IPS-15b (cell line): Measurements from ENCODE around the gene NDFIP1.

Source experiments
- H3K27me3 ChIP-seq: one replicate; pipeline ENCODE4 v1.6.1; 2013; ENCODE audit warnings: low read length; ENCODE audit not compliant: control insufficient read depth, insufficient read depth
- H3K36me3 ChIP-seq: one replicate; pipeline ENCODE4 v1.6.1; 2013; ENCODE audit warnings: low read length; ENCODE audit not compliant: control insufficient read depth, insufficient read depth
- H3K4me1 ChIP-seq: one replicate; pipeline ENCODE4 v1.6.1; 2013; ENCODE audit warnings: mild to moderate bottlenecking, low read length; ENCODE audit not compliant: control insufficient read depth, insufficient read depth
- H3K4me3 ChIP-seq: one replicate; pipeline ENCODE4 v1.5.1; 2013; ENCODE audit warnings: low read depth, low read length
- H3K9ac ChIP-seq: one replicate; pipeline ENCODE4 v1.6.1; 2013; ENCODE audit warnings: low read depth, mild to moderate bottlenecking, low read length
- H3K9me3 ChIP-seq: one replicate; pipeline ENCODE4 v1.6.1; 2013; ENCODE audit warnings: mild to moderate bottlenecking, low read length; ENCODE audit not compliant: control insufficient read depth, insufficient read depth

Gene NDFIP1, protein sequence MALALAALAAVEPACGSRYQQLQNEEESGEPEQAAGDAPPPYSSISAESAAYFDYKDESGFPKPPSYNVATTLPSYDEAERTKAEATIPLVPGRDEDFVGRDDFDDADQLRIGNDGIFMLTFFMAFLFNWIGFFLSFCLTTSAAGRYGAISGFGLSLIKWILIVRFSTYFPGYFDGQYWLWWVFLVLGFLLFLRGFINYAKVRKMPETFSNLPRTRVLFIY

DNA sequence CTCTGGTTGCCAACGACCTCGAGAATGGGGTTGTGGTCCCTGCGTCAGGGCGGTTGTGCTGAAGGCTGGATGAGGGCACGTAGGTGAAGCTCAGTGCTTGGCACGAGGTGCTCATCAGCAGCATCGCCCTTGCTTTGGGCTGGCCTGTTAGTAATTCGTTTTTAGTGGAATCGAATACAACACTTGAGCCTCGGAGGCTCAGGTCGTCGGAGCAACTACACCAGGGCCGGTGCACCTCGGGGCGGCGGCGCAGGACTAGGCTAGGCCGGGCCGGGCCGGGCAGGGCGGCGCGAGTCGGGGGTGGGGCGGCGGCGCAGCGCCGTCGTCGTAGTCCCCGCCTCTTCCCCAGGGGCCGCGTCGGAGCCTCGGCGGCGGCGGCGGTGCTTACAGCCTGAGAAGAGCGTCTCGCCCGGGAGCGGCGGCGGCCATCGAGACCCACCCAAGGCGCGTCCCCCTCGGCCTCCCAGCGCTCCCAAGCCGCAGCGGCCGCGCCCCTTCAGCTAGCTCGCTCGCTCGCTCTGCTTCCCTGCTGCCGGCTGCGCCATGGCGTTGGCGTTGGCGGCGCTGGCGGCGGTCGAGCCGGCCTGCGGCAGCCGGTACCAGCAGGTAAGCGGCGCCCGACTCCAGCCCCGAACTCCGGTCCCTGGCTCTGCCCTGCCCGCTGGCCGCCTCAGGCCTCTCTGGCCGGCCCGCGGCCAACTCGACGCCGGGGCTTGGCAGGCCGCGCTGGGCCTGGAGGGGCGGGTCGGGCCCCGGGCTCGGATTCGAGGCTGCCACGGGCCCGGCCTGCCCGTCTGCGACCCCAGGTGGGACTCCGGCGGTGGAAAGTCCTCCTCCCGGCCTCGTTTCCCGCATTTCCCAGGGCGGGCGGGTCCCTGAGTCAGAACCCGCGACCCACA lies at the start of gene NDFIP1:
NDFIP1 (plus strand) TSS at position 348 of the 899 bp plus-strand sequence; CDS start at position 544, 196 bp downstream.
- no peaks in the 10 kb centered on the region for H3K9me3 ChIP-seq
- peak within 1 kb of the TSS; percentile 78 for H3K4me3 ChIP-seq
- H3K36me3 ChIP-seq, result no peaks in the 10 kb centered on the region
- H3K9ac ChIP-seq, result peak within 1 kb of the TSS; percentile 70
- peaks cover 6% of the 10 kb centered on the region for H3K4me1 ChIP-seq
- peaks cover 21% of the 10 kb centered on the region for H3K27me3 ChIP-seq

DNA sequence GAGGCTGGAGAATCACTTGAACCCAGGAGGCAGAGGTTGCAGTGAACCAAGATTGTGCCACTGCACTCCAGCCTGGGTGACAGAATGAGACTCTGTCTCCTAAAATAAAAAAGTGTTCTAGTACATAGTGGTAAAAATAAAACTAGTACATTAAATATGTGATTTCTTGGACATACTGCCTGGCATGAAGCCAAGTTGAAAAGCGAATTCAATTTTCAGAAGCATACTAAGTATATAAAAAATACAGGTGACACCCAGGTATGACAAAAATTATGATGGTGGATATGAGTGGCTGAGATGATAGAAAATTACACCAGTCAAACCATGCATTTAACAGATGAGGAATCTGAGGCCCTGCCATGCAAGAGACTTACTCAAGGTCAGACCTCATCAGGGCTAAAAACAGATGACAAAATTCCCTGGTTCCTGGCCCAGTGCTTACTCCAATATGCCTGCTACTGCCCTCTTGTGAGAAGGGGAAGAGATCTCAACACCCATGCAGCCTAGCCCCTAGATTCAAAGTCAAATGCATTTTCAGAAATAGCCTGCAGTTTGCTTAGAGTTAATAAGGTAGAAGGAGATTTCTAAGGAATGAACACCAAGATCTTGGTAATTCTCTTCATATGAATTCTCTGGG lies 49.2 kb upstream of the NDFIP1 start:
- no peaks in the 10 kb centered on the region for H3K36me3 ChIP-seq
- H3K4me3 ChIP-seq, result no peak overlapping the region
- no peaks in the 10 kb centered on the region for H3K9me3 ChIP-seq
- H3K27me3 ChIP-seq, result no peaks in the 10 kb centered on the region
- no peak overlapping the region for H3K9ac ChIP-seq
- peaks cover 4% of the 10 kb centered on the region for H3K4me1 ChIP-seq

DNA sequence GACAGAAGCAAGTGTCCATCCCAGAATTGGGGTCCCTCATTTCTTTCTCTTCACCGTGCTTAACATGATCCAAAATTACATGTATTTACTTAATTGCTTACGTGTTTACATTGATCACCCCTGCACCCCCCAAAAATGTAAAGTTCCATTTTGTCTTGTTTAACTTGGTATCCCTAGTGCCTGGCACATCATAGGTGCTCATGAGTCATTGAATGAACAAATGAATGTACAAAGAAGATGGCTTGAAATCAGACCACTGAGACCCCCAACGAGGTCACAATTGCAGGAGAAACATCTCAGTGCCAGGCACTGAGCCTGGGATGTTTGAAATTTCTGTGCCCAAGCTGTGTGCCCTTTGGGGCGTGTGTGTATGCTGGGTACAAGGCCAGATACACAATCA lies 45.2 kb upstream of the NDFIP1 start:
- peak overlapping the region; percentile 43 for H3K4me3 ChIP-seq
- no peak overlapping the region for H3K9ac ChIP-seq
- no peaks in the 10 kb centered on the region for H3K9me3 ChIP-seq
- H3K36me3 ChIP-seq, result no peaks in the 10 kb centered on the region
- no peaks in the 10 kb centered on the region for H3K27me3 ChIP-seq
- peaks cover 4% of the 10 kb centered on the region for H3K4me1 ChIP-seq

DNA sequence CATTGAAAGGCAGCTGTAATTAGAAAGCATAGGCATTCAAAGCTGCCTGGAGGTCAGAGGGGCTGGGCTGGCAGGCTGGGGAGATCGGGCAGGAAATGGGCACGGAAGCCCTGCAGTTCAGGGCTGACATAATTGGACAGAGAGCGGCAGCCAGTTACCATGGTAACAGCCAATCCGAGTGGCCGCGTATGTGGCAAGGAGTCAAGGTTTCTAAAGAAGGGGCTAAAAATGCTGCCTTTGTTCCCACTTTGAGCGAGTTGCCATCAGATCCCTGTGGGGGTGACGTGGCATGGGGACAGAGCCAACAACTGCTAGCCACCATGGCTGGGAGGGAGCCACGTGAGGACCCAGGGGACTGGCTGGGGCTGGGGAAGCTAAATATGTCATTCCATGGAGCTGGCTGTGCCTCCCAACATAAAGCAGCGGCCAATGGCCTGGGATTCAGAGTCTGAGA lies 44.7 kb upstream of the NDFIP1 start:
- peak overlapping the region; percentile 43 for H3K4me3 ChIP-seq
- no peaks in the 10 kb centered on the region for H3K36me3 ChIP-seq

DNA sequence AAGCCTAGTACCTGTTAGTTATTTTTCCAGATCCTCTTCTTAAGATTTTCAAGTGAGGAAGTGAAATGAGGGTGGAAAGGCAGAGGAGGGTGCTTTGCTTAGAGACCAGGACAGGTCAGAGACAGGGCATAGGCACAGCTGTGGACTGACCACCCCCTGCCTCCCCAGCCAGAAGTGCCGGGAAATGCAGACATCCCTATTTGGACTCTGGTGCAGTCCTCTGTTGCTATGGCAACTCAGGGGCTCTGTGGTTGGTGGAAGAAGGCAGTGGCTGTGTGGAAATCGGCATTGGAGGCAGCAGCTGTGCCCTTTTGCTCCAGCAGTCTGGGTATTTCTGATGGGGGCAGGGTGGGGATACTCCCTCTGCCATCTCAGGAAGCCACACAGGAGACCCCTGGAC lies 43.3 kb upstream of the NDFIP1 start:
- Histone ChIP-seq H3K27me3 (no peaks in the 10 kb centered on the region), H3K4me3 (no peak overlapping the region), H3K9me3 (no peaks in the 10 kb centered on the region), H3K4me1 (peaks cover 4% of the 10 kb centered on the region), H3K36me3 (no peaks in the 10 kb centered on the region), H3K9ac (no peak overlapping the region)

More for the DNA sequence above, 44.7 kb upstream of the NDFIP1 start:
- no peaks in the 10 kb centered on the region for H3K9me3 ChIP-seq
- no peak overlapping the region for H3K9ac ChIP-seq
- no peaks in the 10 kb centered on the region for H3K27me3 ChIP-seq
- H3K4me1 ChIP-seq, result peaks cover 4% of the 10 kb centered on the region

DNA sequence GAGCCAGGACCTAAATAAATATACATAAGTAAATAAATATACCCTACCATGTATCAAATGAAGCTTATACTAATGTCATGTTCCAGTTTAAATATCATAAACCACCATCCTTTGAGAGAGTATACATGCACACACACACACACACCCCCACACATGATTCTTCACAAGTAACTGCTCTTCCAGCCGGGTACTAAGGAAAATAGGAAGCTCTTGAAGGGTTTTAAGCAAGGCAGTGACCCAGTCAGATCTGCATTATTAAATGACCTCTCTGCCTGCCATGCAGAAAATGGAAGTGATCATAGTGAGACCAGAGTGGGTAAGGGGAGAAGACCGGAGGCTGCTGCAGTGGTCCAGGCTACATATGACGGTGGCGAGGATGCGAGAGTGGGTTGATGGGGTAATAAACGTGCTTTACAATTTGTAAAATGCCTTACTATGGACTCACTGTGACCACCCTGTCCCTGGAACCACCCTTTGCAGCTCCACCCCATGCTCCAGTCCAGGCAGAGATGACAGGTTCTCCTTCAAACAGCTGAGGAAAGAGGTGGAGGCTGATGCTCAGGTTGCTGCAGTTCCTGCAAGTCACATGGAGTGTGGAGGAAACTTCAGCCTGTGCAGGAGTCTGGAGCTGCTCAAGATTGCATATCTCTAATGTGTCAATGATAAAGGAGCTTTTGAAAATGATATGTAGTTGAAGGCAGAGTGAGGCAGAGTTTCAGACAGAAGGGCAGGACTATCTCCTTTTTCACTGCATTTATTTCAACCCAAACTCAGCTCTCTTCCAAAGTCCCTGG lies 38.8 kb upstream of the NDFIP1 start:
- H3K4me3 ChIP-seq, result no peak overlapping the region
- no peak overlapping the region for H3K9ac ChIP-seq
- no peaks in the 10 kb centered on the region for H3K27me3 ChIP-seq

DNA sequence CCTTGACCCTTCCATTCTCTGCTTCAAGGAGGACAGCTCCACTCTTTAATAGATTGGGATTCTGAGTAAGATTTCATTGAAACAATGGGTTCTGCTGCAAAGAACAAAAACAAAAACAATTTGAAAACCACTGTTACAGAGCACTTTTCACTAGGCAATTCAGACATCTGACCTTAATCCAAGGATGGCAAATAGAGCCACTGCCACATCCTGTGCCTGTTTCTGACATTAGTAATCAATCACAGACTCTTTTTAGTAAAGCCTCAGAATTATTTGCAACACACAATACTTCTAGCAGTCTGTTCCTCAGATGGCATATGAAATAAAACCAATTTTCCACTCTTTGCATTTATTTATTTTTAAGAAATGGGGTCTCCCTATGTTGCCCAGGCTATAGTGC lies 37.8 kb upstream of the NDFIP1 start:
- no peaks in the 10 kb centered on the region for H3K4me1 ChIP-seq
- no peaks in the 10 kb centered on the region for H3K9me3 ChIP-seq
- H3K4me3 ChIP-seq, result no peak overlapping the region
- H3K36me3 ChIP-seq, result no peaks in the 10 kb centered on the region
- H3K27me3 ChIP-seq, result no peaks in the 10 kb centered on the region
- H3K9ac ChIP-seq, result no peak overlapping the region

More for the DNA sequence above, 38.8 kb upstream of the NDFIP1 start:
- H3K9me3 ChIP-seq, result no peaks in the 10 kb centered on the region
- no peaks in the 10 kb centered on the region for H3K4me1 ChIP-seq
- no peaks in the 10 kb centered on the region for H3K36me3 ChIP-seq

DNA sequence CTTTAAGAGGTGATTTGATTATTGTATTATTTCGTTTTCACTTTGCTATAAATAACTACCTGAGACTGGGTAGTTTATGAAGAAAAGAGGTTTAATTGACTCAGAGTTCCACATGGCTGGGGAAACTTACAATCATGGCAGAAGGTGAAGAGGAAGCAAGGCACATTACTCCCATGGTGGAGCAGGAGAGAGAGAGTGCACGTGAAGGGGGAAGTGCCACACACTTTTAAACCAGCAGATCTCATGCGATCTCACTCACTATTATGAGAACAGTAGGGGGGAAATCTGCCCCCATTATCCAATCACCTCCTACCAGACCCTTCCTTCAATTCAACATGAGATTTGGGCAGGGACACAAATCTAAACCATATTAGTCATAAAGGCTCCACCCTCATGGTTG lies 36.1 kb upstream of the NDFIP1 start:
- no peaks in the 10 kb centered on the region for H3K36me3 ChIP-seq
- no peak overlapping the region for H3K9ac ChIP-seq
- H3K4me1 ChIP-seq, result no peaks in the 10 kb centered on the region
- H3K27me3 ChIP-seq, result no peaks in the 10 kb centered on the region
- H3K4me3 ChIP-seq, result no peak overlapping the region
- H3K9me3 ChIP-seq, result no peaks in the 10 kb centered on the region

DNA sequence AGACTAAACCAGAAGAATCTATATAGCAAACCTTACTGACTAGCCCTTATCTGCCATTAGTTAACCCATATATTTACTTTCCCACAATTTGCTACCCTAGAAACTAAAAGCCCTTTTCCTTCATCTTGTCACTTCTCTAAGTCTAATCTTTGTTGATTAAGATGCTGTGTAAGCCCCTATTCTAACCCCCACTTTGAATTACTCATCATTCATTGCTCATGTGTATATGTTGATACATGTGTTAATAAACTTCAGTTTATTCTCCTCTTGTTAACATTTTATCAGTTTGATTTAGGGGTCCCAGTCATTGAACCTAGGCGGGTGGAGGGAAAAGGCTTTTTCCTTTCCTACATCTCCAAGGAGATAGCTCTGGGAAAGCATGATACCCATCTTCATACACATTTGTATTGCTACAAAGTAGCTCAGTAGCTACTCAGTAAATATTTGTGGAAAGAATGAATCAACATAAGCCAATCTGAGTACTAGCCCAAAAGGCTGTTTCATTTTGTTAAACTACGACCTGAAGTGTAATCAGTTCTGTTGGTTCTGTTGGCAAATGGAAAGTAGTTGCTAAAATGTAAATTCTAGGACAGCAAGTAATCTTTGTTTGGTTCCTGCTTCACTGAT lies 35.1 kb upstream of the NDFIP1 start:
- Histone ChIP-seq H3K9ac (no peak overlapping the region), H3K27me3 (no peaks in the 10 kb centered on the region), H3K4me3 (no peak overlapping the region), H3K9me3 (no peaks in the 10 kb centered on the region), H3K36me3 (no peaks in the 10 kb centered on the region), H3K4me1 (no peaks in the 10 kb centered on the region)

DNA sequence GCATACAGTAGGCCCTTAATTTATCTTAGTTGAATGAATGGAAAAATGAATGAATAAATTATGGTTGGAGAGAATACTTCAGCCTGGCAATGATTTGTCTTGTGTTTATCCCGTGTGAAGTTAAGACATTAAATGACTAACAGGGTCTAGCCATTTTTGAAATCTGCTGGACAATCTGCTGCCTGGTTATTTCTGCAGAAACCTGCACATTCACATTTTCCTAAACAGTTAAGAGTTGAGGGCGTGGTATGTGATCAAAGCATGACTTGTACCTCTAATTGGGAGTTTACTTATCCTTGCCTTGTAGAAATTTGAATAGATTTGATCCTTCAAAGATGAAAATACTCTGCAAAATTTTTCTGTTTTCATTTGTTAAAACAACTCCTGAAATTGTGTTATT lies 34.6 kb upstream of the NDFIP1 start:
- Histone ChIP-seq H3K36me3 (no peaks in the 10 kb centered on the region), H3K4me1 (no peaks in the 10 kb centered on the region), H3K9ac (no peak overlapping the region), H3K27me3 (no peaks in the 10 kb centered on the region), H3K4me3 (no peak overlapping the region), H3K9me3 (no peaks in the 10 kb centered on the region)

DNA sequence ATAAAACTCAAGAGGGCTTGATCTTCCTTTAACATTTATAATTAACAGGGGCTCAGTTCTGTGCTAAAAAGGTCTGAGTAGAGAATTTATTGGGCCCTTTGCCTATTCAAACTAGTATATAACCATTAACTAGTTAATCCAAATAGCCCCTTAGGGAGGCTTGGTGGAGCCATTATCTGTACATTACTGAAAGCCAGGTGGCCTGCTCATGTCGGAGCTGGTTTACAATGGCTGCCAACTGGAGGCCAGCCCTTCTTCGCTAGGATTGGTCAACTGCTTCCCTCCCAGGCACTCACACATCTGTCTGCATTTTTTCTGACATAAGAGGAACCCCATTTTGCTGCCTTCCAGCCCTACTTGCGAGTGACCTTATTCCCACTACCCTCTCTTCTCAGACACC lies 30.4 kb upstream of the NDFIP1 start:
- Histone ChIP-seq H3K36me3 (no peaks in the 10 kb centered on the region), H3K4me3 (no peak overlapping the region)

More for the DNA sequence above, 30.4 kb upstream of the NDFIP1 start:
- Histone ChIP-seq H3K9me3 (no peaks in the 10 kb centered on the region), H3K4me1 (no peaks in the 10 kb centered on the region), H3K9ac (no peak overlapping the region), H3K27me3 (no peaks in the 10 kb centered on the region)
